GM19463 (cell line): ENCODE measurements around the gene FAM3A.
"Not testable (repeated sequence)": the region's sequence is repeated elsewhere in the genome, so short reads cannot be mapped to it uniquely, and the experiment has no call there.

Experiments
- ATAC-seq: cut with Tn5 transposase; IDR thresholded peaks from one replicate; pipeline ENCODE4 v1.9.1; 2021; ENCODE audit warnings: mild to moderate bottlenecking, moderate library complexity; ENCODE audit not compliant: unreplicated experiment

The FAM3A gene, protein sequence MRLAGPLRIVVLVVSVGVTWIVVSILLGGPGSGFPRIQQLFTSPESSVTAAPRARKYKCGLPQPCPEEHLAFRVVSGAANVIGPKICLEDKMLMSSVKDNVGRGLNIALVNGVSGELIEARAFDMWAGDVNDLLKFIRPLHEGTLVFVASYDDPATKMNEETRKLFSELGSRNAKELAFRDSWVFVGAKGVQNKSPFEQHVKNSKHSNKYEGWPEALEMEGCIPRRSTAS

GRCh38 chrX:154515966-154516655, at the start of gene FAM3A:
FAM3A (minus strand) TSS chrX:154516232; CDS start chrX:154515772, 460 bp downstream.
- ATAC-seq: peak; percentile 90

GRCh38 chrX:154562295-154562694, 46.3 kb upstream of the FAM3A start:
- not testable (repeated sequence) for ATAC-seq

- ATAC-seq: not testable (repeated sequence)
Observed at GRCh38 chrX:154560326-154560725, 44.3 kb upstream of the FAM3A start.

DNA sequence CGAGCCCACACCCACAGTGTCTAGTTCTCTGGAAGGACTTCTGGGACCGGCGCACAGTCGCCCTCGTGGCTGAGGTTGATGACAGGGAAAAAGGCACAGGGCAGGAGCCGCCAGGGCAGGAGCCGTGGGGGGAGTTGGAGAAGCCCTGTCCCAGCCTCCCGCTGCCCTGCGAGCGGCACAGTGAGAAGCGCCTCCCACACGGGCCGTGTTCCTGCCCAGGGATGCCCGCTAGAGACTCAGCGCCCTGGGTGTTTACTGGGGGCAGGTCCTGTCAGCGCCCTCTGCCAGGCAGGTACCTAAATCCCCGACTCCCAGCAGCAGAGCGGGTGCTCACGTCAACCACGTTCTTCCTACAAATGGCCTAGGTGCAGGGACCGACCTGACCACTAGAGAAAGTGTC, 42.9 kb upstream of the FAM3A start:
- not testable (repeated sequence) for ATAC-seq

- ATAC-seq: not testable (repeated sequence)
Observed at GRCh38 chrX:154558060-154558690, 42.1 kb upstream of the FAM3A start.

DNA sequence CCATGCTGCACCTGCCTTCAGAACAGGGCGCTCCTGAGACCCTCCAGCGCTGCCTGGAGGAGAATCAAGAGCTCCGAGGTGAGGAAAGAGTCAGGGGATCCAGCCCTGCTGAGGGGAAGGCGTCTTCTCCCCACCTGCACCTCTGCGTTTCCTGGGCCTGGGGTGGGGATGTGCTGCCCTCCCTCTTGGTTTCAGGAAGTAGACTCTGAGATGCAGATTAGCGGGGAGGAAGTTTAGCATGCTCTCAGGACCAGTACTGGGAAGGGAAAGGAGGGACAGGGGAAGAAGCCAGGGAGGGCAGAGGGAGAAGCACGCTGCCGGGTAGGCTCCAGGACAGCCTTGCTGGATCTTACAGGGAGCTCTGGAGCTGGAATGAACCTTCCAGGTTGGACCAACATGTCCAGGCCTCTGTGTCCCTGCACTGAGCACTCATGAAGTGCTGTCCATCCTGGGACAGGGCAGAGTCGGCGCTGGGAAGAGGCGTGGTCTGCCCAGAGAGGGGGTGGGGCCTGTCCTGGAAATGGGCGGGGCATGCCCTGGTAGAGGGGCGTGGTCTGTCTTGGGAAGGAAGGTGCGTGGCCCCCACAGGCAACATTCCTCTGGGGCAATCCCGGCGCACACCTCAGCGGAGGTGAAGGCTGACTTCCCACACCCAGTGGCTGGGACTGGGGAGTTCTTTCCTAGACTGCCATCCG, 36.2 kb upstream of the FAM3A start:
- not testable (repeated sequence) for ATAC-seq

DNA sequence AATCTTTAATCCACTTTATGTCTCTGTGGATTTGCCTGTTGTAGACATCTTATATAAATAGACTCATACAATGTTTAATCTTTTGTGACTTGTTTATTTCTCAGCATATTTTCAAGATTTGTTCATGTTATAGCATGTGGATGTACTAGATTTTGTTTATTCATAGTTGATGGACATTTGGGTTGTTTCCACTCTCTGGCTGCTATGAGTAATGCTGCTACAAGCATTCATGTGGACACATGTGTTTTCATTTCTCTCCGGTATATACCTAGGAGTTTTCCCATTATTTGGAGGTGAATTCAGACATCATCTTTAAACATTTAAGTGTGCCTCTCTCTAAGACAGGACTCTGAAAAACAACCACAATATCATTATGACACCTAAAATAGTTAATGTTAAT, 33.7 kb upstream of the FAM3A start:
- ATAC-seq: no peak

- ATAC-seq: no peak
Observed at GRCh38 chrX:154548028-154548316, 31.9 kb upstream of the FAM3A start.

DNA sequence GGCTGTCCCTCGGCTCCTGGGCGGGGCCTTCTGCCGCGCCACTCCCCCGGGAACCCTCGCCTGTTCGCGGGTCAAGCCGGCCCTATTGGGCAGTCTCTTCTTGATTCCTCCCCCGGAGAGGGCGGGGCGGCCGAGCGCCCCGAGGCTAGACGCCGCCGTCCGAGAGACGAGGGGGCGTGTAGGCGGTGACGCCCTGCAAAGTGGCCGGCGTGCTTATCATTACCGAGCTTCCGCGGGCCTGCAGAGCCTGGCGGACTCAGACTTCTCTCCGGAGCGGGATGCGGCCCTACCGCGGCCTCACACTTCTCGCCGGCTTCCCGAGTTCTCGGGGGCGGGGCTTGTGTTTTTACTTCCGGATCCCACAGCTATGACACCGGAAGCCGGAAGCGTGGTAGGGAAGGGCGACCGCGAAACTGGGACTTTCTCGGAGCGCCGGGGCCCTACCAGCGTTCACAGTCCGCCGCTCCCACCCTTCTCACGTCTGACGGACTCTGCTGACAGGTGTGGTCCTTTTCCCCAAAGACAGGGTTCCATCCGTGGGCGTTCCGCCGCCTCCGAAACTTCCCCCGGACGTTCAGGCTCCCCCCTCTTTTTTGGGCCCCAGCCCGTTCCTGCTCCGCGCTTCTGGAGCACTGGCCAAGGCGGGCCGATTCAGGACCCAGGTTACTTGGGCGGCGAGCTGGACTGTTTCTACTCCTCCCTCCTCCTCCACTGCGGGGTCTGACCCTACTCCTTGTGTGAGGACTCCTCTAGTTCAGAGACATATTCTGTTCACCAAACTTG, 31.4 kb upstream of the FAM3A start, which contains the start of gene IKBKG:
Gene IKBKG (plus strand): TSS at position 376 of the 783 bp plus-strand sequence. CDS start 4,383 bp downstream, outside the sequence.
- peak; percentile 74 for ATAC-seq

GRCh38 chrX:154546354-154547244, 30.6 kb upstream of the FAM3A start, which contains the start of gene G6PD:
G6PD (minus strand) TSS chrX:154546846; CDS start chrX:154546155, 691 bp downstream.
- ATAC-seq: peak; percentile 40

- no peak for ATAC-seq
Observed at GRCh38 chrX:154545673-154546274, 29.7 kb upstream of the FAM3A start.

DNA sequence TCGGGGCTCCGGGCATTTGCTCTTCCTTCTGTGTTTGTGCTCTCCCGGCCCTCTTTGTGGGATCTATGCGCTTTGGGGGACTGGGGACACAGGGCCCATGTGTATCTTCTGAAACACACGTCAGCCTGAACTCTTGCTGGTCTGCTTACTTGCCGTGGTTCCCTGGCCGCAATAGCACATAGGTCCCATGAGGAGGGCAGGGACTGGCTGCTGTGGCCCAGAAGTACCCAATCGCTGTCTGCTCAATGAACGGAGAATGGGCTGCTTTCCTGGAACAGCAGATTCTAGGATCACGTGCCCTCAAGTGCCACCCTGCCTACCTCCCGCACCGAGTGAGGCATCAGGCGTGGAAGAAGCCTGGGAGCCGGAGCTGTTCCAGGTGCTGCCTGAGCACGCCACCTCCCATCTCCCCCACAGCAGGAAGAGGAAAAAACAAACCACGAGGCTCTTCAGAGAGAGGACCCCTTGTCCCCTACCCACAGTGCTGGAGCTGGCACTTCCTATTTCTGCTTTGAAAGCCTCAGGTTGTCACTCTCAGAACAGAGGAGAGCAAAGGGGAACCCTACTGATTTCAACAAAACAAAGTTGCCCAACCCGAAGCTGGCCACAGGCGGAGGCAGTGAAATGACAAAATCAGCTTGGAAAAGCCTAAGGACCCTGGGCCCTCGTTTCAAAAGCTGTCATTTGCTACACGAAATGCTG, 26.8 kb upstream of the FAM3A start:
- ATAC-seq: no peak

- no peak for ATAC-seq
Observed at GRCh38 chrX:154541896-154542722, 26.1 kb upstream of the FAM3A start.

- no peak for ATAC-seq
Observed at GRCh38 chrX:154541589-154541895, 25.5 kb upstream of the FAM3A start.

- ATAC-seq: no peak
Observed at GRCh38 chrX:154540897-154541535, 25.0 kb upstream of the FAM3A start.

DNA sequence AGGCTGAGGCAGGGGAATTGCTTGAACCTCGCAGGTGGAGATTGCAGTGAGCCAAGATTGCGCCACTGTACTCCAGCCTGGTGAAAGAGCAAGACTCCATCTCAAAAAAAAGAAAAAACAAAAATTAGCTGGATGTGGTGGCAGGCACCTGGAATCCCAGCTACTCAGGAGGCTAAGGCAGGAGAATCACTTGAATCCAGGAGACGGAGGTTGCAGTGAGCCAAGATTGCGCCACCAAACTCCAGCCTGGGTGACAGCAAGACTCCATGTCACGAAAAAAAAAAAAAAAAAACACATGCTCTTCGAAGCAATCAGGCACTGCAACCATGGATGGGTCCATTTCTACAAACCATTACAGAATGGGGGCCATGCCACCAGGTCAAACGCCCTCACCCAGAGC, 24.3 kb upstream of the FAM3A start:
- ATAC-seq: not testable (repeated sequence)

- no peak for ATAC-seq
Observed at GRCh38 chrX:154539077-154539476, 23.0 kb upstream of the FAM3A start.
